AG04450 (cell line): ENCODE measurements around the gene ZNF428. TPM values are rescaled to one million over a fixed set of nuclear protein-coding genes. Genes with fewer than 3 reads are reported as not detected.
A peak's percentile ranks its signal among the peaks of the same experiment; 100 is the strongest.

Experiments
- CTCF ChIA-PET: fragments of 300-600, 350-600 bp; formaldehyde crosslinking; extraction: SDS; loops from one replicate; lab custom pipeline; 2022; ENCODE audit warnings: antibody characterized with exemption, inconsistent platforms; lab: Charles Lee
- POLR2A ChIA-PET: fragments of 350-600 bp; formaldehyde crosslinking; extraction: SDS; loops from one replicate; lab custom pipeline; 2021; ENCODE audit warnings: antibody characterized with exemption, inconsistent platforms; lab: Yijun Ruan, JAX
- DNase-seq: peaks from one replicate; pipeline ENCODE4 v3.0.0-alpha.2; 2011; ENCODE audit warnings: low read depth, low spot score
- H3K27ac ChIP-seq: one replicate; pipeline ENCODE4 v1.5.1; 2012; ENCODE audit warnings: low read depth, low read length, control low read depth
- H3K27me3 ChIP-seq: one replicate; pipeline ENCODE4 v1.6.0; 2012; ENCODE audit warnings: low read length; ENCODE audit not compliant: control insufficient read depth, insufficient read depth
- H3K4me3 ChIP-seq: 2 replicates; pipeline ENCODE4 v1.5.1; 2011; ENCODE audit warnings: mild to moderate bottlenecking, low read depth, low read length, control low read depth
- H3K9me3 ChIP-seq: 2 replicates; pipeline ENCODE4 v1.5.1; 2012; ENCODE audit warnings: low read length; ENCODE audit not compliant: control insufficient read depth, insufficient read depth
- polyA minus RNA-seq: library from RNA; depleted of rRNA, polyadenylated mRNA; stranded (reverse); fragments of >200 nt; gene quantifications from 2 replicates; pipeline ENCODE4 v1.2.3, GENCODE V29; 2011; rRNA and poly(A)+ RNA removed
- polyA plus RNA-seq: library from polyadenylated mRNA; depleted of rRNA; stranded (reverse); fragments of >200 nt; gene quantifications from 2 replicates; pipeline ENCODE4 v1.2.3, GENCODE V29; 2011; rRNA removed
- TF ChIP-seq, protein P1 (sequence below): IDR thresholded peaks from 2 replicates; pipeline ENCODE4 v1.5.1; 2011; ENCODE audit warnings: low read depth, low read length, control low read depth, inconsistent platforms

Gene ZNF428, protein sequence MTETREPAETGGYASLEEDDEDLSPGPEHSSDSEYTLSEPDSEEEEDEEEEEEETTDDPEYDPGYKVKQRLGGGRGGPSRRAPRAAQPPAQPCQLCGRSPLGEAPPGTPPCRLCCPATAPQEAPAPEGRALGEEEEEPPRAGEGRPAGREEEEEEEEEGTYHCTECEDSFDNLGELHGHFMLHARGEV
- 18.7 and 23.2 TPM in 2 replicates for polyA plus RNA-seq
- polyA minus RNA-seq = 4.1 and 4.6 TPM in 2 replicates

DNA sequence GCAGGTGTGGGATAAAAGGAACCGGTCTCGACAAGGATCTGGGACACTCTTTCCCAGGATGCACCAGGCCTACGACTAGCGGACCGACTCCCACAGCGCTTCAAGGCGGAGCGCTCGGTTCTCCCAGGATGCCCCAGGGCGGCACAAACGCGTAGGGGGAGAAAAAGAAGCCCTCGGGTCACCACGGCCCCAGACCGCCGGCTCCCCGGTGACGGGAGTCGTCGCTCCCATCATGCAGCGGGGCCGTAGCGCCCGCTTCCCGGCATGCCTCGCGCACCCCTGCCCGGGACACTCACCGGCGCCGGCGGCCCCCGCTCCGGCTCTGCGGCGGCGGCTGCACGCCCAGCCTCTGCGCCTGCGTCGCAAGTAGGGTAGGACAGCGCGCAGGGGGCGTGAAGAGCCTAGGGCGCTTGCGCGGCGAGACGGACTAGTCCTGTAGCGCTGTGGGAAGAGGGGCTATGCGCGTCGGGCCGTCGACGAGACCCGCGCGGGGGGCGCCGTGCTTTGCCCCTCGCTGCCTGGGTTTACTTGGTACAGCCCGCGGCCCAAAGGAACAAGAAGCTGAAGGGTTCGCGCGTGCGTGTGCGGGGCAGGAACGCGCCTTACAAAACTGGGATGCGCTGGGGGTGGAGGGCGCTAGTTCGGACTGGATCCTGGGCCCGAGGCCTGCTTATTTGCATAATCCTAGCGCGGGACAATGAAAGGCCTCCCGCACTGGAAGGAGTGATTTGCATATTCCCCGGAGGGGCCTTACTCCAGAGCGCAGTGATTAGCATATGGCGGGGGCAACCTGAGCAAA, at the start of gene ZNF428:
TSS of gene ZNF428 (minus strand) at position 368 of the 799 bp plus-strand sequence. CDS start 5,325 bp downstream, outside the sequence.
- ChIA-PET CTCF (no interaction called here), POLR2A (interaction anchor here (0.6 kb wide), 1 partner anchor 26 kb away, joined by 12 read pairs; no protein-coding TSS in a partner anchor)
- H3K9me3 ChIP-seq = no peaks in the 10 kb centered on the region; the same call in 1 of the 2 replicates
- H3K27me3 ChIP-seq = no peaks in the 10 kb centered on the region
- peak; percentile 58 for DNase-seq
- peak within 1 kb of the TSS; percentile 88 for H3K27ac ChIP-seq
- TF ChIP-seq, protein P1, sequence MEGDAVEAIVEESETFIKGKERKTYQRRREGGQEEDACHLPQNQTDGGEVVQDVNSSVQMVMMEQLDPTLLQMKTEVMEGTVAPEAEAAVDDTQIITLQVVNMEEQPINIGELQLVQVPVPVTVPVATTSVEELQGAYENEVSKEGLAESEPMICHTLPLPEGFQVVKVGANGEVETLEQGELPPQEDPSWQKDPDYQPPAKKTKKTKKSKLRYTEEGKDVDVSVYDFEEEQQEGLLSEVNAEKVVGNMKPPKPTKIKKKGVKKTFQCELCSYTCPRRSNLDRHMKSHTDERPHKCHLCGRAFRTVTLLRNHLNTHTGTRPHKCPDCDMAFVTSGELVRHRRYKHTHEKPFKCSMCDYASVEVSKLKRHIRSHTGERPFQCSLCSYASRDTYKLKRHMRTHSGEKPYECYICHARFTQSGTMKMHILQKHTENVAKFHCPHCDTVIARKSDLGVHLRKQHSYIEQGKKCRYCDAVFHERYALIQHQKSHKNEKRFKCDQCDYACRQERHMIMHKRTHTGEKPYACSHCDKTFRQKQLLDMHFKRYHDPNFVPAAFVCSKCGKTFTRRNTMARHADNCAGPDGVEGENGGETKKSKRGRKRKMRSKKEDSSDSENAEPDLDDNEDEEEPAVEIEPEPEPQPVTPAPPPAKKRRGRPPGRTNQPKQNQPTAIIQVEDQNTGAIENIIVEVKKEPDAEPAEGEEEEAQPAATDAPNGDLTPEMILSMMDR = no peak
- H3K4me3 ChIP-seq = peak within 1 kb of the TSS; percentile 91

DNA sequence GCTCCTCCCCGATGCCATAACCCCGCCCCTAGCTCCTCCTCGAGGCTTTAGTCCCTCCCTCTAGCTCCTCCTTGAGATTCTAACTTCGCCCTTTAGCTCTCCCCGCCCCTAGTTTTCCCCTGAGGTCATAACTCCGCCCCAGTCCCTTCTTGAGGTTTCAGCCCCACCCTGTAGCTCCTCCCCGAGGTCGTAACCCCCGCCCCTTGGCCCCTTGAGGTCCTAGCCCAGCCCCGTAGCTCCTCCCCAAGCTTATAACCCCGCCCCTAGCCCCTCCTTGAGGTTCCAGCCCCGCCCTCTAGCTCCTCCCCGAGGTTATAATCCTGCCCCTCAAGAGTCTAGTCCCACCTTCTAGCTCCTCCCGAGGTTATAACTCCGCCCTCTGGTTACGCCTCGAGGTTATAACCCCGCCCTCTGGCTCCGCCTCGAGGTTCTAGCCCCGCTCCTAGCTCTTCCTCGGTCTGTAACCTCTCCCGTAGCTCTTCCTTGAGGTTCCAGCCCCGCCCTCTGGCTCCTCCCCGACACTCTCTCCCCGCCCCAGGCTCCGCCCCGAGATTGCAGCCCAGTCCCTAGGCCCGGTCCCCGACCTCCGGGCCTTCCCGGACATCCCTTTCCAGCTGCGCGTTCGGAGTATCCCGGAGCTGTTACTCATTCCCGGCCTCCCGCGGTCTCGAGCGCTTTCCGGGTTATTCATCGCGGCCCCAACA, 49.1 kb upstream of the ZNF428 start:
- Histone ChIP-seq H3K27me3 (no peaks in the 10 kb centered on the region), H3K9me3 (no peaks in the 10 kb centered on the region; the same call in 1 of the 2 replicates), H3K27ac (peak overlapping the region; percentile 98), H3K4me3 (peak overlapping the region; percentile 94)
- peak; percentile 100 for DNase-seq
- TF ChIP-seq, protein P1 = no peak
- CTCF ChIA-PET = interaction anchor here (0.6 to 1.6 kb wide), 27 partner anchors 9 to 237 kb away, joined by 3 to 10 read pairs (median 4); partner anchors contain the start of genes IRGQ, SMG9 and ZNF576
- POLR2A ChIA-PET = interaction anchor here (0.6 to 3.0 kb wide), 16 partner anchors 10 to 205 kb away, joined by 3 to 17 read pairs (median 4); partner anchors contain the start of genes IRGQ, SMG9, ZNF575 and ZNF576

DNA sequence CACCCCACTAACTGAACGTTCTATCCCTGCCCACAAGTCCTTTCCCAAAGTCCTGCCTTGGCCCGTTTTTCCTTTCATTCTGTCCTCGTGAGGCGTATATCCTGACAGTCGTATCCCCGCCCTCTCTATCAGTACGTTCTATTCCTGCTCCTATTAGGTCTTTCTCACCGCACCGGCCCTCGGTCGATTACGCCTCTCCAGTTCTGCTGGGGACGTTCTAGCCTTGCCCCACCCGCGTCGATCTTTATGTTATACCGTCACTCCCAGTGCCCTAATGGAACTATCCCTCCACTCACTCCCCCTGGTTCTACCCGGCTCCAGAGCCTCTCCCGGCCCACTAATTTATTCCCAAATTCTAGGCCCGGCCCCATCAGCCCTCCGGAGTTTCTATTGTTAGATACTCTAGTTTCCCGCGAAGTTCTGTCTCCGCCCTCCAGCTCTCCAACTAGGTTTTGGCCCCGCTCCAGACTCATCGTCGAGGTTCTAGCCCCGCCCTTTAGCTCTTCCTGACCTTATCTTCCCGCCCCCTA, 48.5 kb upstream of the ZNF428 start:
- CTCF ChIA-PET = interaction anchor here (0.6 to 1.6 kb wide), 26 partner anchors 9 to 236 kb away, joined by 3 to 10 read pairs (median 4); partner anchors contain the start of genes IRGQ, SMG9 and ZNF576
- POLR2A ChIA-PET = interaction anchor here (0.6 to 3.0 kb wide), 14 partner anchors 11 to 135 kb away, joined by 3 to 17 read pairs (median 4); partner anchors contain the start of genes IRGQ, SMG9, ZNF575 and ZNF576
- DNase-seq = no peak
- TF ChIP-seq, protein P1 = no peak
- peak overlapping the region; percentile 62 for H3K4me3 ChIP-seq
- H3K27ac ChIP-seq = peak overlapping the region; percentile 21
- no peaks in the 10 kb centered on the region for H3K27me3 ChIP-seq
- H3K9me3 ChIP-seq = no peaks in the 10 kb centered on the region; the same call in 1 of the 2 replicates

DNA sequence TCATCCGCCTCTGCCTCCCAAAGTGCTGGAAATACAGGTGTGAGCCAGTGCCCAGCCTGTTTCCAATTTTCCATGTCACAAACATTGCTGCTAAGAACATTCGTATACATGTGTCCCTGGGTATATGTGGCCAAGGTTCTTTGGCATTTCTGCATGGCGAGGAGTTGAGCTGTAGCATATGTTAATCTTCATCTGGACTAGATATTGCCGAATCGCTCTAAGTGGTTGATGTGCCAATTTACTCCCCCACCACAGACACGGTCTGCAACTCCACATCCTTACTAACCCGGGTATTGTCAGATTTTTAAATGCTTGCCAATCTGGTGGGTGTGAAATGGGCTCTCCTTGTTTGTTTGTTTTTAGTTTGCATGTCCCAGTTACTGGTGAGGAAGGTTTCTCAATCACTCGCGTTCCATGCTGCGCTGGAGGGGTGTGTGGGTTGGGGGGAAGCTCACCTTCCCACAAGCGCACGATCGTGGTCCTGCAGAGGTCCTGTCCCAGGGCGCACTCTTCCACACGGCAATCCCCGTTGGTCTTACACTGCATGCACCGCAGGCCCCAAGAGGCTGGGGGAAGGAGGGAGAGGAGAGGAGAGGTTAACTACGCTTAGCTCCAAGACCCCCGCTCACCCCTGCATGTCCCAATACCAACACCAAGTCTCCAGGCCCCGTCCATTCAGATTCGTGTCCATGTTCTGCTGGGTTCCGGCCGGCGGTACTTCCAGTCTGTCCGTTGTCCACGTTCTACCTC, 47.9 kb upstream of the ZNF428 start:
- Histone ChIP-seq H3K27me3 (no peaks in the 10 kb centered on the region), H3K27ac (peak overlapping the region; percentile 21), H3K9me3 (no peaks in the 10 kb centered on the region; the same call in 1 of the 2 replicates), H3K4me3 (peak overlapping the region; percentile 62)
- TF ChIP-seq, protein P1 = no peak
- no peak for DNase-seq
- CTCF ChIA-PET = interaction anchor here (1.1 to 1.6 kb wide), 3 partner anchors 15 to 122 kb away, joined by 3 to 10 read pairs (median 3); no protein-coding TSS in a partner anchor
- POLR2A ChIA-PET = no interaction called here
